Hepatocyte (in vitro differentiated cells): Measurements from ENCODE around the gene MCEE. TPM values are rescaled to one million over a fixed set of nuclear protein-coding genes. Genes with fewer than 3 reads are reported as not detected.

Source experiments
- DNase-seq: peaks from one replicate; pipeline ENCODE4 v3.0.0-alpha.2; 2016; ENCODE audit warnings: low spot score
- H2AFZ ChIP-seq: fragments of 200-600 bp; sonication (generic); 2 replicates; pipeline ENCODE4 v1.6.0; 2016; ENCODE audit warnings: antibody characterized with exemption, mild to moderate bottlenecking
- H3K27ac ChIP-seq: fragments of 200-600 bp; sonication (generic); 2 replicates; pipeline ENCODE4 v1.5.1; 2016; ENCODE audit warnings: mild to moderate bottlenecking
- H3K27me3 ChIP-seq: fragments of 200-600 bp; sonication (generic); 2 replicates; pipeline ENCODE4 v1.6.1; 2016
- H3K36me3 ChIP-seq: fragments of 200-600 bp; sonication (generic); replicated peaks from 2 replicates; pipeline ENCODE4 v1.5.1; 2016; ENCODE audit warnings: low read depth; ENCODE audit not compliant: insufficient read depth
- H3K4me1 ChIP-seq: fragments of 200-600 bp; sonication (generic); 2 replicates; pipeline ENCODE4 v1.5.1; 2016; ENCODE audit warnings: mild to moderate bottlenecking, moderate library complexity; ENCODE audit not compliant: insufficient read depth
- H3K4me2 ChIP-seq: fragments of 200-600 bp; sonication (generic); 2 replicates; pipeline ENCODE4 v1.6.0; 2016
- H3K4me3 ChIP-seq: fragments of 200-600 bp; sonication (generic); 2 replicates; pipeline ENCODE4 v1.5.1; 2016; ENCODE audit warnings: mild to moderate bottlenecking
- H3K79me2 ChIP-seq: fragments of 200-600 bp; sonication (generic); 2 replicates; pipeline ENCODE4 v1.6.0; 2017; ENCODE audit warnings: mild to moderate bottlenecking
- H3K9me2 ChIP-seq: fragments of 200-600 bp; sonication (generic); replicated peaks from 2 replicates; pipeline ENCODE4 v1.6.0; 2017; ENCODE audit warnings: mild to moderate bottlenecking; ENCODE audit not compliant: insufficient read depth
- H3K9me3 ChIP-seq: fragments of 200-600 bp; sonication (generic); 2 replicates; pipeline ENCODE4 v1.5.1; 2016; ENCODE audit warnings: low read depth, mild to moderate bottlenecking
- H4K20me1 ChIP-seq: fragments of 200-600 bp; sonication (generic); 2 replicates; pipeline ENCODE4 v1.6.0; 2016; ENCODE audit warnings: mild to moderate bottlenecking; ENCODE audit not compliant: insufficient read depth, poor library complexity, severe bottlenecking
- EZH2 ChIP-seq: fragments of 200-600 bp; sonication (generic); IDR thresholded peaks from 2 replicates; pipeline ENCODE4 v1.6.1; 2016; ENCODE audit warnings: antibody characterized with exemption, mild to moderate bottlenecking, borderline replicate concordance
- EZH2phosphoT487 ChIP-seq: fragments of 200-600 bp; sonication (generic); IDR thresholded peaks from one replicate; pipeline ENCODE4 v1.6.1; 2018; ENCODE audit warnings: antibody characterized with exemption, mild to moderate bottlenecking, low read depth, moderate library complexity; ENCODE audit not compliant: unreplicated experiment, severe bottlenecking
- WGBS: methylation state at CpG from one replicate; pipeline ENCODE4 v1.1.6; 2016; ENCODE audit warnings: low lambda C conversion rate; ENCODE audit errors: missing lambda C conversion rate; 5-methylcytosine and 5-hydroxymethylcytosine counted together
- polyA plus RNA-seq: library from polyadenylated mRNA; unstranded; fragments of >200 nt; fragmentation: Nextera tagmentation; extraction: Ambion mirVana; gene quantifications from 2 replicates; pipeline ENCODE4 v1.2.1, GENCODE V29; 2016
- total RNA-seq: library from RNA; depleted of rRNA; stranded (reverse); fragments of >200 nt; gene quantifications from 2 replicates; pipeline ENCODE4 v1.2.3, GENCODE V29; 2014
- TF ChIP-seq, protein P1 (sequence below): fragments of 200-600 bp; sonication (generic); IDR thresholded peaks from 2 replicates; pipeline ENCODE4 v1.5.1; 2016; ENCODE audit warnings: antibody characterized with exemption, mild to moderate bottlenecking; ENCODE audit not compliant: poor library complexity

The MCEE gene
- total and polyA plus RNA-seq, 2 experiments from 2014 or later = 22.3 to 29.3 TPM

DNA sequence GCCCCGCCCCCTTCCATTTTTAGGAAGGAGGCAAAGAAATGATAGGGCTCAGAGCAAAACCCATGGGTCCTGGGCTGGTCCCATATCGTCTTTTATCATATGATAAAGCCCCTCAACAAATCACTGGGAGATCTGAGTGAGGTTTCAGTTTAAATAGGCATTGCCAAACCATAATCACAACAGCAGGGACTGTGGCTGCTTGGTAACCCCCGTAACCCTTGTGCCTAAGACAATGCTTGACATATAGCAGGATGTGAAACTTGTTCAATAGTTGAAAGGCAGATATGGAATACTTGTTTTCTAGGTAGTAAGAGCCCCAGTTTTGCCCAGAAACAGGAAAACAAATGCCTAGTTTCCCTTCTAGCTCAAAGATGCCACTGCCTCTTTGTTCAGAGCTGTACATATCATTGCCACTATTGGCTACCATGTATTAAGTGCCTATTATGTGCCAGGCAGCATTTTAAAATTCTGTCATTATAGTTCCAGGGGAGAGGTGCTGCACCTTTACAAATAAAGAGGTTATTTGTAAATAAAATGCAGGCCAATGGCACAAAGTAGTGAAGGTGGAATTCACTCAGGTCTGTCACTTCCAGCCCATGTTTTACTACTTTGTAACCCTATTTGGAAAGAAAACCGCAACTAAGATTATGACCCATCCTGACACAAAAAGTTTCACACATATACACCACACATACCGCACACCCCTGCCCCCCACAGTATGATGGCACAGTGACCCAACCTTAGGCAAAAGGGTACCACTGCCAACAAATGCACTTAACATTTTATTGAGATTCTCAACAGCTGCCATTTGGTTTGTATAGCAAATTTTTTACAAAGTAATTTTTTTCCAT, 47.4 kb downstream of the MCEE start:
- H3K36me3 ChIP-seq = no peaks in the 10 kb centered on the region
- peaks cover 12% of the 10 kb centered on the region for H3K27me3 ChIP-seq
- 93% methylated on average over 5 of the region's 5 CpGs for WGBS
- no peak overlapping the region for H3K27ac ChIP-seq
- no peak overlapping the region for H2AFZ ChIP-seq
- H3K79me2 ChIP-seq = no peaks in the 10 kb centered on the region
- H3K9me3 ChIP-seq = no peaks in the 10 kb centered on the region
- H3K4me1 ChIP-seq = no peaks in the 10 kb centered on the region
- no peak overlapping the region for H3K4me2 ChIP-seq
- H3K9me2 ChIP-seq = no peaks in the 10 kb centered on the region
- H4K20me1 ChIP-seq = no peaks in the 10 kb centered on the region
- H3K4me3 ChIP-seq = no peak overlapping the region
- no peak for DNase-seq
- TF ChIP-seq EZH2 = no peak
- TF ChIP-seq, protein P1, sequence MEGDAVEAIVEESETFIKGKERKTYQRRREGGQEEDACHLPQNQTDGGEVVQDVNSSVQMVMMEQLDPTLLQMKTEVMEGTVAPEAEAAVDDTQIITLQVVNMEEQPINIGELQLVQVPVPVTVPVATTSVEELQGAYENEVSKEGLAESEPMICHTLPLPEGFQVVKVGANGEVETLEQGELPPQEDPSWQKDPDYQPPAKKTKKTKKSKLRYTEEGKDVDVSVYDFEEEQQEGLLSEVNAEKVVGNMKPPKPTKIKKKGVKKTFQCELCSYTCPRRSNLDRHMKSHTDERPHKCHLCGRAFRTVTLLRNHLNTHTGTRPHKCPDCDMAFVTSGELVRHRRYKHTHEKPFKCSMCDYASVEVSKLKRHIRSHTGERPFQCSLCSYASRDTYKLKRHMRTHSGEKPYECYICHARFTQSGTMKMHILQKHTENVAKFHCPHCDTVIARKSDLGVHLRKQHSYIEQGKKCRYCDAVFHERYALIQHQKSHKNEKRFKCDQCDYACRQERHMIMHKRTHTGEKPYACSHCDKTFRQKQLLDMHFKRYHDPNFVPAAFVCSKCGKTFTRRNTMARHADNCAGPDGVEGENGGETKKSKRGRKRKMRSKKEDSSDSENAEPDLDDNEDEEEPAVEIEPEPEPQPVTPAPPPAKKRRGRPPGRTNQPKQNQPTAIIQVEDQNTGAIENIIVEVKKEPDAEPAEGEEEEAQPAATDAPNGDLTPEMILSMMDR = no peak
- TF ChIP-seq EZH2phosphoT487 = no peak

DNA sequence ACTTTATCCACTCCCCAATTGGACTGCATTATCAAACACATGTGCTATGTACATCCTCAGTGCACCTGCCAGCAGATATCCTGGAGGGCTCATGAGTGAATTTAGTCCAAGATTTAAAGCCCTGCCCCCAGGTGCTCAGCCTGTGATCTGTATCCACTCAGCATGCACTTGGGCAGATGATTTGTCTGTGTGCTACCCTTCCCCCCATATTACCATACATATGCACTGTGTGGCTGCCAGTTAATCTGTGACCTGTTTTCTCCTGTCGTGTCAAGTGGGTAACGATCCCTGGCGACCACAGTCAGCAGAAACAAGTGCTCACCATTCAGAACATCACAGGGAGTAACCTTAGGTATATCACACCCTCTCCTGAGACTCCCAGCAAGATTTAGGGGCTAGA, 51.4 kb downstream of the MCEE start:
- Histone ChIP-seq H3K9me2 (no peaks in the 10 kb centered on the region), H3K79me2 (peaks cover 5% of the 10 kb centered on the region), H3K27ac (no peak overlapping the region), H3K4me3 (no peak overlapping the region), H3K9me3 (no peaks in the 10 kb centered on the region), H3K4me1 (no peaks in the 10 kb centered on the region), H2AFZ (no peak overlapping the region), H3K36me3 (no peaks in the 10 kb centered on the region), H3K27me3 (no peaks in the 10 kb centered on the region), H3K4me2 (no peak overlapping the region), H4K20me1 (peaks cover 7% of the 10 kb centered on the region)
- TF ChIP-seq, protein P1 = no peak
- TF ChIP-seq EZH2phosphoT487 (no peak), EZH2 (no peak)
- 94% methylated on average over 3 of the region's 3 CpGs for WGBS
- DNase-seq = no peak

DNA sequence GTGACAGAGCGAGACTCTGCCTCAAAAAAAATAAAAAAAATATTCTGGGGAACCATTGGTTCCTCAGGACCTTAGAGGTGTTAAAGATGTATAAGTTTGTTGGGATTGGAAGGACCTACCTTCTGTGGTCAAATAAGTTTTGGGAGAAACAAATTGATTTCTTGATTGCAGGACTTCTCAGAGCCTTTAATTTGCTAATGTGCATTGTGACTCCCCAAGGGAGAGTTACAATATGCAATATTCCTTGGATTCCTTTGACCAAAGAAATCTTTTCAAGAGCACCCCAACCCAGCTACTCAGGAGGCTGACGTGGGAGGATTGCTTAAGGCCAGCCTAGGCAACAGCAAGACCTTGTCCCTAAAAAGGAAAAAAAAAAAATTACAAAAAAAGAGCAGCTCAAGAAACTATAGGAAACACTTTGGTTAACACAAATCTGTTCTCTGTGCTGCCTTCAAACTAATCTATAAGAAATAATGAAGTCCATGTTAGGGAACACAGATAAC, 55.1 kb downstream of the MCEE start:
- H3K9me2 ChIP-seq = no peaks in the 10 kb centered on the region
- DNase-seq = no peak
- H3K4me3 ChIP-seq = no peak overlapping the region
- no peaks in the 10 kb centered on the region for H3K27me3 ChIP-seq
- WGBS = 96% methylated on average over 2 of the region's 2 CpGs
- no peaks in the 10 kb centered on the region for H3K9me3 ChIP-seq
- TF ChIP-seq EZH2phosphoT487 = no peak
- no peak for TF ChIP-seq EZH2
- TF ChIP-seq, protein P1 = no peak
- H3K4me2 ChIP-seq = no peak overlapping the region
- H3K27ac ChIP-seq = no peak overlapping the region
- H4K20me1 ChIP-seq = peaks cover 27% of the 10 kb centered on the region
- H3K36me3 ChIP-seq = no peaks in the 10 kb centered on the region
- H2AFZ ChIP-seq = no peak overlapping the region
- H3K79me2 ChIP-seq = peaks cover 40% of the 10 kb centered on the region
- H3K4me1 ChIP-seq = peaks cover 2% of the 10 kb centered on the region
